Cardiac septum (tissue), 1 donor: ENCODE data around the gene TRPT1. TPM values are rescaled to one million over a fixed set of nuclear protein-coding genes. Genes with fewer than 3 reads are reported as not detected.

Experiments
- DNase-seq: peaks from one replicate; pipeline ENCODE4 v3.0.0-alpha.2; 2020; ENCODE audit warnings: low spot score
- intact Hi-C: fragments of 100-400 bp; cut with DNase I; formaldehyde crosslinking; loops from one replicate; pipeline ENCODE4 v1.14.0; 2022
- total RNA-seq: library from RNA; stranded (reverse); fragmentation: NEBNext Ultra II Directional; extraction: Animal tissue kit (Norgen Biotek cat#: 25700); gene quantifications from one replicate; pipeline ENCODE4 v1.2.1, GENCODE V29; 2021
- donor health status: DM: no; HTN: no; CAD: no.

The TRPT1 gene
- total RNA-seq, 1 donor from 2014 or later: 49.7 TPM

- intact Hi-C loops: loop anchor here (5.0 kb wide), 1 partner anchor 48 kb away; the partner anchor contains the start of gene STIP1
- DNase-seq: no peak
These were observed 8.8 kb upstream of the TRPT1 start for GRCh38 chr11:64234647-64235379.

- DNase-seq: peak; percentile 88
- intact Hi-C loops: loop anchor here (5.0 kb wide), 1 partner anchor 47 kb away; the partner anchor contains the start of gene STIP1
These were observed 8.1 kb upstream of the TRPT1 start, which contains the start of gene VEGFB for GRCh38 chr11:64233913-64234586. Gene VEGFB, plus strand, starts transcription at chr11:64234584. Its CDS starts 250 bp downstream, at chr11:64234834.

GRCh38 chr11:64232967-64233315 lies 7.0 kb upstream of the TRPT1 start:
- no peak for DNase-seq
- intact Hi-C loops: loop anchor here (5.0 kb wide), 1 partner anchor 46 kb away; the partner anchor contains the start of gene STIP1

GRCh38 chr11:64232182-64232966 lies 6.4 kb upstream of the TRPT1 start:
- DNase-seq: no peak
- intact Hi-C loops: loop anchor here (5.0 kb wide), 1 partner anchor 45 kb away; the partner anchor contains the start of gene STIP1

DNA sequence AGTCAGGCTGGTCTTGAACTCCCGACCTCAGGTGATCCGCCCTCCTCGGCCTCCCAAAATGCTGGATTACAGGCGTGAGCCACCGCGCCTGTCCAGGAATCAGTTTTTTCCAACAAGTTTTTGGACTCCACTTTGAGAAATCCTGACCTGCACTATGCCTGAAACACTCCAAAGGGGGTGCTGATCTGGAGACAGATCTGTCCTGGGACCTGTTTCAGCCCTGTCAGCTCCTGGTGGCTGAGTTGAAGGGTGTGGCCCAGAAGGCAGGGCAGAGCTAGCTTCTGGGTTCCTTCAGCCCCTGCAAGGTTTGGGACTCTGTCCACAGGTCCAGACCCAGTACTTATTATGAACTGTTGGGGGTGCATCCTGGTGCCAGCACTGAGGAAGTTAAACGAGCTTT lies 5.6 kb upstream of the TRPT1 start:
- DNase-seq: no peak
- intact Hi-C loops: loop anchor here (5.0 kb wide), 1 partner anchor 44 kb away; the partner anchor contains the start of gene STIP1

GRCh38 chr11:64230985-64231365 lies 5.0 kb upstream of the TRPT1 start:
- intact Hi-C loops: loop anchor here (5.0 kb wide), 1 partner anchor 44 kb away; the partner anchor contains the start of gene STIP1
- DNase-seq: no peak

DNA sequence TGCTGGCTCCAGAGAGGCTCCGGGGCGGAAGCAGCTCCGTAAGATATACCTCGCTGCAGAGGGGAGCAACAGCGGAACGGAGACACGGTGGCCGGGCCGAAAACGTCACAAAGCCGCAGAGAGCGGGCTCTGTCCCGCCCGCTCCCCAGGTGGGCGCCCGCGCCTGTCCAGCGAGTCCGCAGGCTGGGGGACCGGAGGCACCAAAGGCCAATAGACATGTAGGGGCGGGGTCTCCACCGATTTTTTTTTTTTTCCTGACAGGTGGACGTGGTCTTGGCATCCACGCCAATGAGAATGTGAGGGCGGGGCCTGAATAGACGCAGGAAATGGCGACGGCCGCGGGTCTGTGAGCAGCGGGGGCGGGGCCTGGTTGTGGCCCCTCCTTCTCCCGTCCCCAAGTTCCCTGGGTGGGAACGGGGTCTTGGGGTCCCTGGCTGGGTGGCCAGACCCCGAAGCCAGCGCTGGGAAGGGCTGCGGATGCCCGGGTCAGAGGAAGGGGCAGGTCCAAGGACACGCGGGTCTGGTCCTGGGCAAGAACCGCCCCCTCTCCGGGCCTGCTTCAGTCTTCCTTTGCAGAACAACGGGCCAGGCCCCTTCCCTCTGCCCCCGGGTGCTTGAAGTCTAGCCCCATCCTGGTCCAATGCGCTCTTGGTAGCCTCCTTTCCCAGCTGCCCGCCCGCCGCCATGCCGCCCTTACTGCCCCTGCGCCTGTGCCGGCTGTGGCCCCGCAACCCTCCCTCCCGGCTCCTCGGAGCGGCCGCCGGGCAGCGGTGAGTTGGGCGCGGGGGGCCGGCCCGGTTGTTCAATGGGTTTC lies 4.4 kb upstream of the TRPT1 start, which contains the start of gene DNAJC4:
Gene DNAJC4 (plus strand): TSS at position 378 of the 814 bp plus-strand sequence. CDS start 307 bp downstream, at position 685.
- intact Hi-C loops: loop anchor here (5.0 kb wide), 1 partner anchor 43 kb away; the partner anchor contains the start of gene STIP1
- peak; percentile 98 for DNase-seq

- no peak for DNase-seq
- intact Hi-C loops: loop anchor here (5.0 kb wide), 1 partner anchor 42 kb away; the partner anchor contains the start of gene STIP1
These were observed 3.8 kb upstream of the TRPT1 start for GRCh38 chr11:64229744-64230170.

- DNase-seq: no peak
- intact Hi-C loops: no loop called here
These were observed 3.2 kb upstream of the TRPT1 start for GRCh38 chr11:64229090-64229743.

GRCh38 chr11:64227405-64227956 lies 1.5 kb upstream of the TRPT1 start:
- no peak for DNase-seq
- intact Hi-C loops: no loop called here

- intact Hi-C loops: loop anchor here (1.0 kb wide), 1 partner anchor 43 kb away; no protein-coding TSS in a partner anchor
- DNase-seq: peak; percentile 84
These were observed 593 bp upstream of the TRPT1 start for GRCh38 chr11:64226507-64227051.

DNA sequence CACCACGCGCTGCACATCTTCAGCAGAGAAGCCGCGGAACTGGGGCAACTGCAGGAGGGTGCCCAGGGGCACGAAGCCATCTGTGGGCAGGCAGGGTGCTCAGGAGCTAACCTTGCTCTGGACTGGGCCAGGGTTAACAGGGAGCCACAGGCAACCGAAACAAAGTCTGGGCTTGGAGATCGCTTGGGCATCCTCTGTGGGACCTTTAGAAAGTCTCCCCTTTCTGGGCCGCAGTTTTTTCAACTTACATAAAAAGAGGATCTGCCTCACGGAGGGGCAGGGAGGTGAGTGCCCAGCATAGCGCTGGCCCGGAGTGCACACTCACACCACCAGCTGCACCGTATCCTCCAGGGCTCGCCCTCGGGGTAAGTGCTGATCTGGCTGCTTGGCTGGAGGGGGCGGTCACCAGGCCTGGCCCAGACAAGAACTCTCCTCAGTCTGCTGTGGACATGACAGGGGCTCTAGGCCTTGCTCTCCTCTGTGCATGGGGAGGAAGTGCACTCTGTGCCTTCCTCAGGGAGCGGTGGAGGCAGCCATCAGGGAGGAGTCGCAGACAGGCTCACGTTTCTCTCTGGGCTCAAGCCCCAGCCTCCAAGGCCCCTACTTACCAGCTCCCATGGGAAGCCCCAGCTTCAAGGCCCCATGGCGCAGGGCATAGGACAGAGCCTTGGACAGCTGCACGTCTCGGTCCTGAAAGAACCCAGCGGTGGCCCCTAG lies 937 bp downstream of the TRPT1 start:
- DNase-seq: no peak
- intact Hi-C loops: no loop called here

DNA sequence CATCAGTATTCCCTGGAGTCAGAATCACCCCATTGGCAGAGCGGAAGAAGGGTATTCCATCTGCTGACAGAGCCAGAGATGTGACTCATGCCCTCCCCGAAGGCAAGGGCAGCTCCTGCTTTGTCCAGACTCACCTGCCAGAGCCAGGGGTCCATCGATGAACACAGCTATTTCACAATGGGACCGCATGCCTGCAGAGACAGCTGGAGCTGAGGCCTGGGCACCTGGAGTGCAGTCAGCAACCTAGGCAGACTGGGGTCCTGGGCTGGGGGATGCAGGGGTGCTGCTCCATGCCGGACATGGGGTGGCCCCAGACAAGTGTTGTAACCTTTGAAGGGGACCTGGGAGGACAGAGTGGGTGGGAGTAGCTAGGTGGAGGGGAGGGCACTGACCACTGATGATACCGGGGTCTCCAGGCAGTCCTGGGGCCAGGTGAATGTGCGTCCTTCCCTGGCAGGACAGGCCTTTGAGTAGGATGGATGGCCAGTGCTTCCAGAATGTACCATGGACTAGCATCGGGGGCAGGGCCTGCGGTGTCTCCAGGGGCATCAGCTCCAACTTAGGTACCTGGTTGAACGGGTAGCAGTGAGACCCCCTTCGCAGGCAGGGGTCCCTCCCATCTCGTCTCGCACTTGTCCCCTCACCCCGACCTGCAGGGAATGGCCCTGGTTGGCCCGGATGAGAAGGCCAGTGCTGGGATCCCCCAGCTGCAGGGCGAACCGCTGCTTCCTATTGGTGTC lies 1.7 kb downstream of the TRPT1 start:
- intact Hi-C loops: no loop called here

DNA sequence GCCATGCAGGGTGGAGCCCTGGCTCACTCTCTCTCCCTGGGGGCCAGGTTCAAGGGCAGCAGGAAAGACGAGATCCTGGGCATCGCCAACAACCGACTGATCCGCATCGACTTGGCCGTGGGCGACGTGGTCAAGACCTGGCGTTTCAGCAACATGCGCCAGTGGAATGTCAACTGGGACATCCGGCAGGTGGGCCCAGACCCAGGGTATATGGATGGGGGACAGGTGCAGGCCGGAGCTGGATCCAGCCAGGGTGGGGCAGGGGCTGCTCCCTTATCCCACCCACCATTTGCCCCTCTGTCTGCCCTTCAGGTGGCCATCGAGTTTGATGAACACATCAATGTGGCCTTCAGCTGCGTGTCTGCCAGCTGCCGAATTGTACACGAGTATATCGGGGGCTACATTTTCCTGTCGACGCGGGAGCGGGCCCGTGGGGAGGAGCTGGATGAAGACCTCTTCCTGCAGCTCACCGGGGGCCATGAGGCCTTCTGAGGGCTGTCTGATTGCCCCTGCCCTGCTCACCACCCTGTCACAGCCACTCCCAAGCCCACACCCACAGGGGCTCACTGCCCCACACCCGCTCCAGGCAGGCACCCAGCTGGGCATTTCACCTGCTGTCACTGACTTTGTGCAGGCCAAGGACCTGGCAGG lies 2.9 kb downstream of the TRPT1 start:
- intact Hi-C loops: no loop called here
- DNase-seq: no peak

More for the DNA sequence above, 1.7 kb downstream of the TRPT1 start:
- no peak for DNase-seq

DNA sequence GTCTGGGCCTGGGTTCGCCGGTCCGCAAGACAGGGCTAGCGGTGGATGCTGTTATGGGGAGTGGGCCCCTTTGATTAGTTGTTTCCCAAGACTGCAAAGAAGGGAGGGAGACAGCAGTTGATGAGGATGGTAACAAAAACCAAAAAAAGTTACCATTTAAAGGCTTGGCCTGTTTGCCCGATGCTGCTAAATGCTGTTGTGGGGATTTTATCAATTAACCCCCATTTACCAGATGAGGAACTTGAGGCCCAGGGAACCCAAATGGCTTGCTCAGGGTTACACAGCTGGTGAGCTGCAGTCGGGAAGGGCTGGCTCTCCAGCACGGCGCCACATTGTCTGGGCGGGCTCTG lies 3.4 kb downstream of the TRPT1 start:
- intact Hi-C loops: no loop called here
- DNase-seq: no peak

DNA sequence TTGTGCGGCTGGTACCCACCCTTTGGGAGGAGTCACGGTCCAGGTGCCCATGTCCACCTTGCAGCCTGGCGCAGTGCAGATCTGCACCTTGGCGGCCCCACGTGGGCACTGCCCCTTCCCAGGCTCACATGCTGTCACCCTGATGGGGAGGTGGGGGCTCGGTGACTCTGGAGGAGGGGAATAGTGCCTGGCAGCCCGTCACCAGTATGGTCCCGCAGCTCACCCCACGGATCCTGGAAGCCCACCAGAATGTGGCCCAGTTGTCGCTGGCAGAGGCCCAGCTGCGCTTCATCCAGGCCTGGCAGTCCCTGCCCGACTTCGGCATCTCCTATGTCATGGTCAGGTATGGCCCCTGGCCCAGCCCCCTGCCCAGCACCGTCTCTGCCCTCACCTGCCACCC lies 5.2 kb downstream of the TRPT1 start:
- DNase-seq: no peak
- intact Hi-C loops: no loop called here
